SJCRH30 (cell line): ENCODE results near the gene DHCR7. TPM values are rescaled to one million over a fixed set of nuclear protein-coding genes. Genes with fewer than 3 reads are reported as not detected.

Experiments
- DNase-seq, 2 experiments: peaks; one replicate each; pipeline ENCODE4 v3.0.0-alpha.2; 2015 to 2020
- H3K27ac ChIP-seq: fragments of 250-450 bp; sonication (Bioruptor Pico); 2 replicates; pipeline ENCODE4 v1.5.1; 2020; ENCODE audit warnings: mild to moderate bottlenecking, moderate library complexity
- H3K27me3 ChIP-seq: fragments of 250-450 bp; sonication (Bioruptor Pico); 2 replicates; pipeline ENCODE4 v1.5.1; 2020; ENCODE audit warnings: mild to moderate bottlenecking, moderate library complexity
- H3K36me3 ChIP-seq: fragments of 250-450 bp; sonication (Bioruptor Pico); 2 replicates; pipeline ENCODE4 v1.5.1; 2020; ENCODE audit warnings: mild to moderate bottlenecking, moderate library complexity
- H3K4me1 ChIP-seq: fragments of 250-450 bp; sonication (Bioruptor Pico); 2 replicates; pipeline ENCODE4 v1.5.1; 2020; ENCODE audit warnings: mild to moderate bottlenecking, moderate library complexity
- H3K4me3 ChIP-seq: fragments of 250-450 bp; sonication (Bioruptor Pico); 2 replicates; pipeline ENCODE4 v1.5.1; 2020; ENCODE audit warnings: mild to moderate bottlenecking, moderate library complexity
- H3K9me3 ChIP-seq: fragments of 250-450 bp; sonication (Bioruptor Pico); replicated peaks from 2 replicates; pipeline ENCODE4 v1.5.1; 2020; ENCODE audit warnings: mild to moderate bottlenecking, moderate library complexity
- total RNA-seq: library from RNA; depleted of rRNA; stranded (reverse); fragments of >200 nt; shearing (Covaris generic); gene quantifications from 2 replicates; pipeline ENCODE4 v1.2.3, GENCODE V29; 2014; rRNA removed

Gene DHCR7
- total RNA-seq, 1 experiment from 2014 or later: 40.1 TPM

DNA sequence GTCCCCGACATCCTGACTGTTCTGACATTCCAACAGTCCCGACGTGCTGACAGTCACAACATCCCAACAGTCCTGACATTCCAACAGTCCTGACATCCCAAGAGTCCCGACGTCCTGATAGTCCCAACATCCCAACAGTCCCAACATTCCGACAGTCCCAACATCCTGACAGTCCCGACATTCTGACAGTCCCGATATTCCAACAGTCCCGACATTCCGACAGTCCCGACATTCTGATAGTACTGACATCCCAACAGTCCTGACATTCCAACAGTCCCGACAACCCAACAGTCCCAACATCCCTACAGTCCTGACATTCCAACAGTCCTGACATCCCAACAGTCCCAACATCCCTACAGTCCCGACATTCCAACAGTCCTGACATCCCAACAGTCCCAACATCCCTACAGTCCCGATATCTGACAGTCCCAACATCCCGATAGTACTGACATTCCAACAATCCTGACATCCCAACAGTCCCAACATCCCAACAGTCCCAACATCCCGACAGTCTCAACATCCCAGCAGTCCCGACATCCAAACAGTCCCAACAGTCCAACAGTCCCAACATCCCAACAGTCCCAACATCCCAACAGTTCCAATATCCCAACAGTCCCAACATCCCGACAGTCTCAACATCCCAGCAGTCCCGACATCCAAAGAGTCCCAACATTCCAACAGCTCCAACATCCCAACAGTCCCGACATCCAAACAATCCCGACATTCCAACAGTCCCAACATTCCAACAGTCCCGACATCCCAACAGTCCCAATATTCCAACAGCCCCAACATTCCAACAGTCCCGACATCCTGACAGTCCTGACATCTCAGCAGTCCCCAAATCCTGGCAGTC, 60.2 kb downstream of the DHCR7 start:
- Histone ChIP-seq H3K27ac (no peak overlapping the region), H3K4me1 (peaks cover 12% of the 10 kb centered on the region), H3K9me3 (no peaks in the 10 kb centered on the region), H3K36me3 (no peaks in the 10 kb centered on the region), H3K27me3 (0 out of 2 replicates have a peak, but pooled peaks cover 3% of the 10 kb centered on the region), H3K4me3 (no peak overlapping the region)
- DNase-seq: no peak

DNA sequence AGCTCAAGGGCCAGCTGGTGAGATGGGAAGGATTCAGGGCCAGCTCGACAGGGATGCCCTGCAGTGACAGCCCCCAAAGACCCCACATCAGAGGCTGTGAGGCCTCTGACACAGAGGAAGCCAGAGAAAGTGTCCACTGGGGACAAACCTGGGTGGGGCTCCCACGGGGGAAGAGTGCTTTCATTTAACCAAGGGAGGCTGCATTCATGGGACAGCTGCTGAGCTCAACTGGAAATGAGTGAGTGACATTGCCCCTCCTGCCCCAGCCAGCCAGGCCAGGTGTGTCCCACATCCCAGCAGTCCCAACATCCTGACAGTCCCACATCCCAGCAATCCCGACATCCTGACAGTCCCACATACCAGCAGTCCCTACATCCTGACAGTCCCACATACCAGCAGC, 61.0 kb downstream of the DHCR7 start:
- H3K9me3 ChIP-seq: no peaks in the 10 kb centered on the region
- no peaks in the 10 kb centered on the region for H3K36me3 ChIP-seq
- peaks cover 4% of the 10 kb centered on the region for H3K4me1 ChIP-seq
- H3K27ac ChIP-seq: no peak overlapping the region
- no peak overlapping the region for H3K4me3 ChIP-seq
- no peak for DNase-seq
- 0 out of 2 replicates have a peak, but pooled peaks cover 3% of the 10 kb centered on the region for H3K27me3 ChIP-seq

DNA sequence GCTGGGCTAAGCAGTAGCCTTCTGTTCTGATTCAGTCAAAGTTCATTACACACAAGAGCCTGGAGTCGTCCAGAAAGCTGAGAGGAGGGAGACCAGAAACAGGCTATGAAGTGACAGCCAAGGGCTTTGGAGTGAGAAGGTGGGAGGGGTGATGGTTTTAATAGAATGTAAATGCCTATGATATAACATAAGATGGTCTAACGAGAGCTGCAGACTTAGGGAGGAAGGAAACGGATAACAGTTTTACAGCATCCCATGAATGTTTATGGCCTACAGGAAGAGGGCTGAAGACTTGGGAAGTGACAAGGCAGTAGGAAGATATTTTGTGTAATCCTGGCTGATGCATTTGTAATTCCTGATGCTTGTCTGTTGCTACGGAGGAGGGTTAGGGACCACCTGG, 62.0 kb downstream of the DHCR7 start:
- no peak for DNase-seq
- H3K27ac ChIP-seq: no peak overlapping the region
- 0 out of 2 replicates have a peak, but pooled peaks cover 3% of the 10 kb centered on the region for H3K27me3 ChIP-seq
- H3K36me3 ChIP-seq: no peaks in the 10 kb centered on the region
- no peak overlapping the region for H3K4me3 ChIP-seq
- no peaks in the 10 kb centered on the region for H3K4me1 ChIP-seq
- no peaks in the 10 kb centered on the region for H3K9me3 ChIP-seq

DNA sequence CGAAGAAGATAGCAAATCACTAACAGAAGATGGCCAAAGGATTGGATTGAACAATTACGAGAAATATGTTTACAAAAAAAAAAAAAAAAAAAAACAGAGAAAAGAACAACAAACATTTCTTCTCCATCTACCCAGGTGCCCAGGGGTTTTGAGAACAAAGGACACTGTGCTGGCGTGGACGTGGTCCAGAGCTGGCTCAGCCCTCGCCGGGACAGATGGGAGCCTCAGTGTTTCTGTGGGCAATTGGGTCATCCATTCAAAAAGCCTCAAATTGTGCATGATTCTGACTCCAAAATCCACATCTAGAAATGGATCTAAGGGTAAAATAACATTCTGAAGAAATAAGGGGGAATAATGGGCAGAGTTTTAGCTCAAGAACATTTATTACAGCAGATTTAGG, 63.1 kb downstream of the DHCR7 start:
- Histone ChIP-seq H3K27ac (no peak overlapping the region), H3K27me3 (0 out of 2 replicates have a peak, but pooled peaks cover 3% of the 10 kb centered on the region), H3K9me3 (no peaks in the 10 kb centered on the region), H3K36me3 (no peaks in the 10 kb centered on the region), H3K4me1 (no peaks in the 10 kb centered on the region), H3K4me3 (no peak overlapping the region)
- no peak for DNase-seq

DNA sequence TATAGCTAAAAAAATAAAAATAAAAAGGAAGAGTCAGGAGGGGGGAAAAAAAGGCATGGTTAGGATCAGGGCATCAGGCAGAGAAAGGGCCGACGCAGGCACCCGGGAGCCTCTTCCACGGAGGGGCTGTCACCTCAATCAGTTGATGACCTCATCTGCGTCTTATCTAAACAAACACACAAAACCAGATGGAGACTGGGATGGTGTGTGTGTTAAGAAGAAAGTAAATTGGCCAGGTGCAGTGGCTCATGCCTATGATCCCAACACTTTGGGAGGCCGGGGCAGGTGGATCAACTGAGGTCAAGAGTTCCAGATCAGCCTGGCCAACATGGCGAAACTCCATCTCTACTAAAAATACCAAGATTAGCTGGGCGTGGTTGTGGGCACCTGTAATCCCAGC, 63.6 kb downstream of the DHCR7 start:
- Histone ChIP-seq H3K27me3 (0 out of 2 replicates have a peak, but pooled peaks cover 3% of the 10 kb centered on the region), H3K36me3 (no peaks in the 10 kb centered on the region), H3K27ac (no peak overlapping the region), H3K4me3 (no peak overlapping the region), H3K9me3 (no peaks in the 10 kb centered on the region), H3K4me1 (no peaks in the 10 kb centered on the region)
- DNase-seq: no peak

Other genes starting within 250 kb of the DHCR7 start
- gene SHANK2, start 195.8 kb downstream of the DHCR7 start, total RNA-seq: 0.02 and 0.15 TPM in 2 replicates
- 17.8 and 18.0 TPM in 2 replicates for gene NADSYN1, start 4.8 kb upstream of the DHCR7 start, total RNA-seq
- not detected in 2 replicates for gene KRTAP5-7, start 78.9 kb upstream of the DHCR7 start, total RNA-seq
- gene KRTAP5-8, start 89.6 kb upstream of the DHCR7 start, total RNA-seq: not detected in 2 replicates
- gene KRTAP5-9, start 100.0 kb upstream of the DHCR7 start, total RNA-seq: not detected in 2 replicates
- not detected in 2 replicates for gene KRTAP5-10, start 117.2 kb upstream of the DHCR7 start, total RNA-seq
- not detected in 2 replicates for gene KRTAP5-11, start 134.5 kb upstream of the DHCR7 start, total RNA-seq